A673 (cell line): ENCODE measurements around the gene ANLN. TPM values are rescaled to one million over a fixed set of nuclear protein-coding genes. Genes with fewer than 3 reads are reported as not detected.

Experiments used
- BruUV-seq: library from RNA; stranded (reverse); fragments of 400-500 nt; replicated peaks from 2 replicates; lab custom pipeline; 2021; lab: Mats Ljungman, UMichigan
- CTCF ChIA-PET: fragments of 300-600 bp; sonication (Branson Sonifier 250); formaldehyde crosslinking; loops from one replicate; lab custom pipeline; 2022; ENCODE audit warnings: antibody characterized with exemption; lab: Charles Lee
- POLR2A ChIA-PET: fragments of 300-600 bp; sonication (Branson Sonifier 250); formaldehyde crosslinking; loops from one replicate; lab custom pipeline; 2022; ENCODE audit warnings: antibody characterized with exemption; ENCODE audit not compliant: low non-redundant PET; lab: Charles Lee
- DNase-seq: peaks from one replicate; pipeline ENCODE4 v3.0.0-alpha.2; 2015; ENCODE audit warnings: low spot score
- H3K27ac ChIP-seq: fragments of 200-600 bp; sonication (generic); 2 replicates; pipeline ENCODE4 v1.5.1; 2016; ENCODE audit warnings: mixed run types, low read depth, mild to moderate bottlenecking, mixed read lengths, antibody characterized with exemption, low read length; ENCODE audit not compliant: poor library complexity, severe bottlenecking
- H3K27me3 ChIP-seq: fragments of 200-600 bp; sonication (generic); replicated peaks from 2 replicates; pipeline ENCODE4 v1.6.1; 2017; ENCODE audit warnings: mixed run types, low read depth, mild to moderate bottlenecking, mixed read lengths, antibody characterized with exemption, low read length; ENCODE audit not compliant: insufficient read depth, poor library complexity
- H3K36me3 ChIP-seq: fragments of 200-600 bp; sonication (generic); 2 replicates; pipeline ENCODE4 v1.6.1; 2016; ENCODE audit warnings: mixed run types, mild to moderate bottlenecking, mixed read lengths, antibody characterized with exemption, low read length; ENCODE audit not compliant: insufficient read depth, poor library complexity, severe bottlenecking
- H3K4me1 ChIP-seq: fragments of 200-600 bp; sonication (generic); 2 replicates; pipeline ENCODE4 v1.6.1; 2017; ENCODE audit warnings: mixed run types, mild to moderate bottlenecking, mixed read lengths, antibody characterized with exemption, low read length; ENCODE audit not compliant: insufficient read depth, poor library complexity, severe bottlenecking
- H3K4me3 ChIP-seq: fragments of 200-600 bp; sonication (generic); 2 replicates; pipeline ENCODE4 v1.5.1; 2016; ENCODE audit warnings: low read depth, mixed run types, mild to moderate bottlenecking, mixed read lengths, low read length; ENCODE audit not compliant: poor library complexity, severe bottlenecking
- H3K9me3 ChIP-seq: fragments of 200-600 bp; sonication (generic); 2 replicates; pipeline ENCODE4 v1.6.1; 2016; ENCODE audit warnings: mixed run types, low read depth, mild to moderate bottlenecking, mixed read lengths, antibody characterized with exemption, low read length; ENCODE audit not compliant: poor library complexity, severe bottlenecking
- EZH2 ChIP-seq: fragments of 200-600 bp; sonication (generic); IDR thresholded peaks from 2 replicates; pipeline ENCODE4 v1.6.1; 2017; ENCODE audit warnings: borderline replicate concordance, low read depth, mild to moderate bottlenecking, mixed read lengths, antibody characterized with exemption, low read length; ENCODE audit not compliant: poor library complexity, severe bottlenecking
- intact Hi-C: fragments of 100-400 bp; cut with micrococcal nuclease; formaldehyde crosslinking; loops from one replicate; pipeline ENCODE4 v1.10.0; 2022; ENCODE audit not compliant: unreplicated experiment
- total RNA-seq: library from RNA; stranded (reverse); gene quantifications from 2 replicates; pipeline ENCODE4 v1.2.3, GENCODE V29; 2021
- TF ChIP-seq, protein P1 (sequence below): fragments of 300-800, 200-600 bp; sonication (generic); conservative IDR thresholded peaks from 2 replicates; pipeline ENCODE4 v1.5.1; 2017; ENCODE audit warnings: low read depth, mild to moderate bottlenecking, antibody characterized with exemption, low read length, moderate library complexity, mixed read lengths

Gene ANLN
- total RNA-seq, 1 experiment from 2014 or later, result 164 TPM

- ChIA-PET POLR2A (no interaction called here), CTCF (no interaction called here)
- no peak for TF ChIP-seq EZH2
- TF ChIP-seq, protein P1, sequence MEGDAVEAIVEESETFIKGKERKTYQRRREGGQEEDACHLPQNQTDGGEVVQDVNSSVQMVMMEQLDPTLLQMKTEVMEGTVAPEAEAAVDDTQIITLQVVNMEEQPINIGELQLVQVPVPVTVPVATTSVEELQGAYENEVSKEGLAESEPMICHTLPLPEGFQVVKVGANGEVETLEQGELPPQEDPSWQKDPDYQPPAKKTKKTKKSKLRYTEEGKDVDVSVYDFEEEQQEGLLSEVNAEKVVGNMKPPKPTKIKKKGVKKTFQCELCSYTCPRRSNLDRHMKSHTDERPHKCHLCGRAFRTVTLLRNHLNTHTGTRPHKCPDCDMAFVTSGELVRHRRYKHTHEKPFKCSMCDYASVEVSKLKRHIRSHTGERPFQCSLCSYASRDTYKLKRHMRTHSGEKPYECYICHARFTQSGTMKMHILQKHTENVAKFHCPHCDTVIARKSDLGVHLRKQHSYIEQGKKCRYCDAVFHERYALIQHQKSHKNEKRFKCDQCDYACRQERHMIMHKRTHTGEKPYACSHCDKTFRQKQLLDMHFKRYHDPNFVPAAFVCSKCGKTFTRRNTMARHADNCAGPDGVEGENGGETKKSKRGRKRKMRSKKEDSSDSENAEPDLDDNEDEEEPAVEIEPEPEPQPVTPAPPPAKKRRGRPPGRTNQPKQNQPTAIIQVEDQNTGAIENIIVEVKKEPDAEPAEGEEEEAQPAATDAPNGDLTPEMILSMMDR, result no peak
- no peak overlapping the region for H3K27ac ChIP-seq
- no peaks in the 10 kb centered on the region for H3K4me1 ChIP-seq
- DNase-seq, result no peak
- no peak overlapping the region for H3K4me3 ChIP-seq
- no TSS peak for BruUV-seq
- no peaks in the 10 kb centered on the region for H3K9me3 ChIP-seq
- H3K36me3 ChIP-seq, result peaks cover 8% of the 10 kb centered on the region
- intact Hi-C loops, result no loop called here
- H3K27me3 ChIP-seq, result no peaks in the 10 kb centered on the region
These were observed 69.7 kb downstream of the ANLN start for GRCh38 chr7:36459236-36459960.

- H3K9me3 ChIP-seq, result no peaks in the 10 kb centered on the region
- intact Hi-C loops, result no loop called here
- H3K27me3 ChIP-seq, result no peaks in the 10 kb centered on the region
- H3K27ac ChIP-seq, result no peak overlapping the region
- BruUV-seq, result no TSS peak
- no peak for TF ChIP-seq EZH2
- TF ChIP-seq, protein P1, result no peak
- POLR2A ChIA-PET, result no interaction called here
- DNase-seq, result no peak
- H3K4me3 ChIP-seq, result no peak overlapping the region
- no peaks in the 10 kb centered on the region for H3K4me1 ChIP-seq
- no peaks in the 10 kb centered on the region for H3K36me3 ChIP-seq
- CTCF ChIA-PET, result no interaction called here
These were observed 71.3 kb downstream of the ANLN start for GRCh38 chr7:36460811-36461429.

GRCh38 chr7:36462551-36463137 is 73.0 kb downstream of the ANLN start:
- no TSS peak for BruUV-seq
- intact Hi-C loops, result no loop called here
- Histone ChIP-seq H3K27me3 (no peaks in the 10 kb centered on the region), H3K27ac (no peak overlapping the region), H3K4me3 (no peak overlapping the region), H3K4me1 (no peaks in the 10 kb centered on the region), H3K36me3 (no peaks in the 10 kb centered on the region), H3K9me3 (no peaks in the 10 kb centered on the region)
- POLR2A ChIA-PET, result no interaction called here
- TF ChIP-seq, protein P1, result no peak
- no peak for TF ChIP-seq EZH2
- CTCF ChIA-PET, result no interaction called here
- no peak for DNase-seq
